DMS153 treated with DMSO at 0.1 percent for 48 hours (cell line): ENCODE measurements around the gene XPC.

ENCODE experiments used
- DNase-seq: peaks from one replicate; lab custom pipeline; 2025; ENCODE audit not compliant: unreplicated experiment; lab: John Stamatoyannopoulos, UW

Gene XPC

DNA sequence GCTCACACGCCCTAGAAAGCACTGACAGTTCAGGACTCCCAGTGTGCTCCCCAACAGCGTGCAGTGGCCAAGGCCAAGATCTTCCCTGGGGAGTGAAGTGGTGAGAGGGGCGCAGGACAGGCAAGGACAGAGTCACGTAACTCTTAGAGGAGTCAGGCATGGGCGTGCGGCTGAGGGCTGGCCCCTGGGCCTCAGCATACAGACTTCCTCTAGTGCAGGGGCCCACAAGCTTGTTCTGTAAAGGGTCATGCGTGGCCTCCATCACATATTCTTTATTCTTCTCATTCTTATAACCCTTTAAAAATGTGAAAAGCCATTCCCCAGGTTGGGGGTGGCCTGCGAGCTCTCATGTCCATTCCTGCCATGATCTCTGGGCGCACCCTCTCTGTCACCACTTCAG lies 28.3 kb downstream of the XPC start:
- no peak for DNase-seq

DNA sequence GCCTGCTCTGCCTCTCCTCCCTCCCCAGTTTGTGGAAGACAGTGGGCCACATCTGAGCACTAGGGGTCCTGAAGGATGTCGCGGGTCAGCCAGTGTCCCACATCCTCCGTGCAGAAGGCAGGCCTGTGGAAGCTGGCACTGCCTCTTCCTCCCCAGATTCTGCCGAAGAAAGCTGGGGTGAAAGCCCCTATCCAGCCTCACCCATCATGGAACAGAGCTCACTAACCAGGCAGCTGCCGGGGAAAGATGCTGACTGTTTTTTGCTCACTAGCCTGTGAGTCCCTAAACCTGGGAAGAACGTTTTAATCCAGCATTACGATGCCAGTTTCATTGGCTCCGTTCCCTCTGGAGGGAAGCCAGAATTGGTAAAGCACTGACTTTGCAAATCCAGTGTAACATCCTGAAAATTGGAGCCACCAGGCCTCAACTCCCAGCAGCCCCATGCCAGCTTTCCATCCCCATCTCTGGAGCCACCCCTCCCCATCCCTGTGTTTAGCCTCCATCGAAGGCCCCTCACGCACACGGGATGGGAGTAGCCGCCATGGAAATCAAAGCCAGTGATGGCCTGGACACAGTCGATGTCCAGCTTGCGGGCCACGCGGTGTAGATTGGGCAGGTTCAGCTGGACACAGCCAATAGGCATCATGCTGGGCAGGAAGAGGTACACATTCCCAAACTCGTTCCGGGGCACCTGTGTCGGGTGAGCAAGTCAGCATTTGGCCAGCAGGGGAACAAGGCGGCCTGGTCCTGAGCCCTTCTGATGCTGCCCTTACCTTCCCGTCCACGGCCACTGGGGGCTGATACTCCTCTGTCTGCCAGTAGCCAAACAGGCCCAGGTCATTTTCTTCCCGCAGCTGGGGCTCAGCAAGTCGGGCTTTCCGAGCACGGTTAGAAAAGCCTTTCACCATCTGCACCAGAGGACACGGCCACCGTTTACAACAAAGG lies 30.1 kb downstream of the XPC start:
- DNase-seq = no peak

DNA sequence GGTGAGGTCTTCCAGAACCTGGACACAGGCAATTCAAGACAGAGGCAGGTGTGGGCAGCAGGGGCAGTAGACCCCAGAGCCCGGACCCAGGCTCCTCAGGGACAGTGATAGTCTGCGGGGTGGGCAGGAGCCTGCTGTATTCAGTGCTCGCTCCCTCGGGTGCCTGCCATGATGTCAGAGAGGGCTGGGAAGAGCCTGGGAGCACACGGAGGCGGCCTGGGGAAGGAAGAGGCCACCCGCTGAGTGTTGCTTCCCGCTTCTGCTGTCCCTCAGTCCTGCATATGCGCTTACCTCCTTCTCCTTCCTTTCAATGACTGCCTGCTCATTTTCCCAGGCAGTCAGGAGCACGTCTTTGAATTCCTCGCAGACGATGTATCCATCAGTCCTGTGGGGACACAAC lies 30.8 kb downstream of the XPC start:
- no peak for DNase-seq

DNA sequence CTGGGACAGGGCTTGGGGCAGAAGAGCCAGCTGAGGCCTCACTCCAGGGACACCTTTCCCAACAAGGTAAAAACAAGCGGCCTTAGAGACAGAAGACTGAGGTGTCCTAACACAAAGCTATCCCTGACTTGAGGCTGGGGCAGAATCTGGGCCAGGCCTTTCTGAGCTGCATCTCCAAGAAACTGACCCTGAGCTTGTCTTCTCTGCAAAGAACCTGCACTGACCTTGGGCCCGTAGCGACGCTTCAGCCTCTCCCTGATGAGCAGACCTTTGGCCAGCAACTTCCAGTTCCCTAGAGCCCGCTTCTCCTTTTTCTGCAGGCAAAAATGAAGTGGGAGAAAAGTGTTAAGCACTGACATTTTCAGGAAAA lies 31.4 kb downstream of the XPC start:
- no peak for DNase-seq

DNA sequence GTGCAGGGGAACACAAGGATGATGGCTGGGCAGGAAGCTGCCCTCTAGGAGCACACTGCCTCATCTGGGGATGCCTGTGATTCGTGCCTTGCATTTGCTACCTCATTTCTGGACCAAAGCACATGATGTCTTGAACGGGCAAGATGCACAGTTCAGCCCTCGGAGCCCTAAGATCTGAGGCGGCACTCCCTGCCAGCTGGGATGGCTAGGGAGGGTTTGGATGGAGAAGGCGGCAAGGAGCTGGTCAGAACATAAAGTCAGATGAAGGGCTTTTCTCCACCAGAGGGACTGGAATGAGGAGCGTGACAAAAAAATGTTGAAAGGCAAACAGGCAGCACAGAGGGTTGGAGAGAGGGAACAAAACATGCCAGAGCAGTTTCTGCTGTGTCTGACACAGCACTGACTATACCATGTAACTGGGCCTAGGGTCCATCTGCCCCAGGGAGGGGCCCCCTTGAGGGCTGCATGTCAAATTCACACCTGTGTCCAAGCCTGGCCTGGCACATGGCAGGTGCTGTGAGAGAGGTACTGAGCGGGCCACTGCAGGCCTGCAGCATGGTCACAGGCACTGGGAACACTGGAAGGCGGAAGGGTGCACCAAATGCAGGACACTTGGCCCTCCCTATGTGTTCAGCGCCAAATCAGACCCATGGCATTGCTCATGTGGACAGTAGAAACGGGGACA lies 31.9 kb downstream of the XPC start:
- DNase-seq = no peak

DNA sequence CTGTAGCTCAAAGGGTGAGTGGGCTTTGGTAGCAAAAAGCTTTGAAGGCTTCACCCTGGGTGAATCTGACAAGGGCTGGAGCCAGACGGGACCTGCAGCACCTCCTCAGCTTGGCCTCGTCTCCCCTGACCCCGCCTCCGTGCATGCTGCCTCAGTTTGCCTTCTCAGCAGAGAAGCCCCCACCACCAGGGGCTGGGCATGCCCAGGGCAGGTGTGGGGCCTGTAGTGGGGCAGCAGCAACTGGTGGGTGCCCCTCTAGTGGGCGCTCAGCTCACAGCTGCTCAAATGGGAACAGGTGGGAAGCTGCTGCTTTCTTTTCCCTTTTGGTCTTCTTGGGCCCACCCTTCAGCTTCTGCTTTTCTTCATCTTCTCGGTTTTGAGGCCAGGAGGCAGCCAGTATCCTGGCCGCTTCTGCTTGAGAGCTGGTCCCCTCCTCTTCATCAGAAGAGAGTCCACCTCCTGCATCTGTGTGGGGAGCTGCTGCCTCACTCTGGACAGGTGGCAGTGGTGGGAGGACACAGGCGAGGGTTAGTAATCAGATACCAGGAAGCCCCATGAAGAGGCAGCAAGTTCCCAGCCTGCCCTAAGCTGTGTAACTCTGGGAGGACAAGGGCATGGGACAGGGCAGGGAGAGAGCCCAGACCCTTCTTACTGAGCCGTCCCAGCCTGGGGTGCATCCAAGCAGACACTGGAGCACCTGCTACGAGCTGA lies 32.6 kb downstream of the XPC start:
- DNase-seq = no peak

DNA sequence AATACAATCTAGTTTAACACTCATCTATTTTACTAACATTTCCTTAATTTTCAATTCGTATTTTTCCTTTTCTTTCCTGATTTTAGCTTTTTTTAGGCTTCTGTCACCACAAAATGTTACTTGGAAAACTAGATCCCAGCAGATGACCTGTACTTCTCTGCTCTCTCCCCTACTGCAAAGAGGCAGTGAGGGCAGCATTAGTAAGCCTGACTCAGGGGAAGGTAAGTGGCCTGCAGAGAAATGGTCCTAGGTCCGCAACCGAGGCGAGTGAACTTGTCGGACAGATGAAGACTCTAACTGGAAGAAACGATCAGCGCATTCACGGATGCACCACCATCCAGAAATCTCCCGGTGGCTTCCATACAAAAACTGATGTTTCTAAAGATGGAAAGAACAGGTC lies 33.2 kb downstream of the XPC start:
- no peak for DNase-seq

DNA sequence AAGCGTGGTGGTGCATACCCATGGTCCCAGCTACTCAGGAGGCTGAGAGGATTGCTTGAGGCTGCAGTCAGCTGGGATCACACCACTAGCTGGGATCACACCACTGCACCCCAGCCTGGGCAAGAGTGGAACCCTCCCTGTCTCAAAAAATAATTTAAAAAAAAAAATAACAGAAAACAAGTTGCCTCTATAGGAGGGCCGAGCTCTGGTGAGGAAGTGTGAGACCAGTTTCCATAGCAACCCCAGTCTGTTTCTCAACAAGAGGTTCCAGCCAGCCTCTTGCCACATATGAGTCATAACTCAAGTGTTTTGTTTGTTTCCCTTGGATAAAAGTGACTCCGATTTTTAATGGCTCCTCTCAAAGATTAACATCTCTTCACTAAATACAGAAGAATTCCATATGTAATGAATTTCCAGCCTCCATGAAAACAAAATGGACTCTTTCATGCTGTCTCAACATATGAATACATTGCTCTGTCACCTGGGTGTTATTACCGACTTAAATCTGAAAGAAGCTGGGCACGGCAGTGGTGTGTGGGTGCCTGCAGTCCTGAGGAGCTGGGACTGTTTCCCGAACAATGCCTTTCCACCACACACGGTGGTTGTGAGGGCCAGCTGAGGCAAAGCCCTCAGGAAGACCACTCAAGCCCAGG lies 33.9 kb downstream of the XPC start:
- DNase-seq = peak; percentile 74

DNA sequence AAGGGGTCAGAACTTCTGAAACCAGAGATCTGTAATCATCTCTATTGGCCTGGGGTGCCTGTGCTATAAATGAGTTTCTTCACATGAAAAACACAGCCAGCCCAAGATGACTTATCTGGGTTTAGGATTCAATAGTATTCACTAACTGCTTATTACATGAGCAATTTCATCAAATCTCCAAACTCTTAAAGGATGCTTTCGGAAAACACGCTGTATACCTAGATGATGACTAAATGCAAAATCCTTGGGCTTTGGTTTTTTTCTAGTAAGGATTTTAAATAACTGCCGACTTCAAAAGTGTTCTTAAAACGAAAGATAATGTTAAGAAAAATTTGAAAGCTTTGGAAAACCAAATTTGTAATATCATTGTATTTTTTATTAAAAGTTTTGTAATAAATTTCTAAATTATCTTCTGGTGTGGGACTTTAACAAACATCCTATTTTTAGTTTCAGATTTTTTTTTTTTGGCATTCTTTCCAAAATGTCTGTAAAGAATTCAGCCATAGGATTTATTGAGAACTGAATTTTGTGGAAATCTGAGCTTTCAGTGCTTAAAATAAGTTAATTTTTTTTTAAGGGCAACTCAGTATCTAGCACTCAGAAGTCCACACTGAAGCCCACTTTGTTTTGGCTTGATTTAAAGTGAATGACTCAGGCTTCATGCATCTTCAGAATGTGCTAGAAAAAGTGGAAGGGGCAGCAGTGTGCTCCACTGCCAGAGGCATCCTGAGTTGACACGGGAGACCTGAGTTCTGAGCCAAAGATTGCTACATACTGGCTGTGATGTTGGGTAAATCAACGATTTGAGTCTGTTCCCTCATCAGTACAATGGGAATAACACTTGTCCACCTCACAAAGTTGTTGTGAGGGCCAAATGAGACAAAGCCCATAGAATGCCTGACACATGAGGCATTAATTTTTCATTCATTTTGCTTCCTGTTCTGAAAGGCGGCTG lies 34.9 kb downstream of the XPC start:
- DNase-seq = no peak

DNA sequence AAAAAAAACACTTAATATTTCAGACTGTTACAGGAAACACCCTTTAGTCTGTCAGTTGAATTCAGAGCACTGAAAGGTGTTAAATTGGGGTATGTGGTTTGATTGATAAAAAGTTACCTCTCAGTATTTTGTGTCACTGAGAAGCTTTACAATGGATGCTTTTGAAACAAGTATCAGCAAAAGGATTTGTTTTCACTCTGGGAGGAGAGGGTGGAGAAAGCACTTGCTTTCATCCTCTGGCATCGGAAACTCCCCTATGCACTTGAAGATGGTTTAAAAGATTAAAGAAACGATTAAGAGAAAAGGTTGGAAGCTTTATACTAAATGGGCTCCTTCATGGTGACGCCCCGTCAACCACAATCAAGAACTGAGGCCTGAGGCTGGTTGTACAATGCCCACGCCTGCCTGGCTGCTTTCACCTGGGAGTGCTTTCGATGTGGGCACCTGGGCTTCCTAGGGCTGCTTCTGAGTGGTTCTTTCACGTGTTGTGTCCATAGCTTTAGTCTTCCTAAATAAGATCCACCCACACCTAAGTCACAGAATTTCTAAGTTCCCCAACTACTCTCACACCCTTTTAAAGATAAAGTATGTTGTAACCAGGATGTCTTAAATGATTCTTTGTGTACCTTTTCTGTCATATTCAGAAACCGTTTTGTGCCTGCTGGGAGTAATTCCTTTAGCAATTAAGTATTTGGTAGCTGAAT lies 35.7 kb downstream of the XPC start:
- no peak for DNase-seq

DNA sequence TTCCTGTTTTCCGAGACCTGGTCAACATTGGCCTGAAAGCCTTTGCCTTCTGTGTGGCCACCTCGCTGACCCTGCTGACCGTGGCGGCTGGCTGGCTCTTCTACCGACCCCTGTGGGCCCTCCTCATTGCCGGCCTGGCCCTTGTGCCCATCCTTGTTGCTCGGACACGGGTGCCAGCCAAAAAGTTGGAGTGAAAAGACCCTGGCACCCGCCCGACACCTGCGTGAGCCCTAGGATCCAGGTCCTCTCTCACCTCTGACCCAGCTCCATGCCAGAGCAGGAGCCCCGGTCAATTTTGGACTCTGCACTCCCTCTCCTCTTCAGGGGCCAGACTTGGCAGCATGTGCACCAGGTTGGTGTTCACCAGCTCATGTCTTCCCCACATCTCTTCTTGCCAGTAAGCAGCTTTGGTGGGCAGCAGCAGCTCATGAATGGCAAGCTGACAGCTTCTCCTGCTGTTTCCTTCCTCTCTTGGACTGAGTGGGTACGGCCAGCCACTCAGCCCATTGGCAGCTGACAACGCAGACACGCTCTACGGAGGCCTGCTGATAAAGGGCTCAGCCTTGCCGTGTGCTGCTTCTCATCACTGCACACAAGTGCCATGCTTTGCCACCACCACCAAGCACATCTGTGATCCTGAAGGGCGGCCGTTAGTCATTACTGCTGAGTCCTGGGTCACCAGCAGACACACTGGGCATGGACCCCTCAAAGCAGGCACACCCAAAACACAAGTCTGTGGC lies 36.6 kb downstream of the XPC start:
- DNase-seq = no peak

DNA sequence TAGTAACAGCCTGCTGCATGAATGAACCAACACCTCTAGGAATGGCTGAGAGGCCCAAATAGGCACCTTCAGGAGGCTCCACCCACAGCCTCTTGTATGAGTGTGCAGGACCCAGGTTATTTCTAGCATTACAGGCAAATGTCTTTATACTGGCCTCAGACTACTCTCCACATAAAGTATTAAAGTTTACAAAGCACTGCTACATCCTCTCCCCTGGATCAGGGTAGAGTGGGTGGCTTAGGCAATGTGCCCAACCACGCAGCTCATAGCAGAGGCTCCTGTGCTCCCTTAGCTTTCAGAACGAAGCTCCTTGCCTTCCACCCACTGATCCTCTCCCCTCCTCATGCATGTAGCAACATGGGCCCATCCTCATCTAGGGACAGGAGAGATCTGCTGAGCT lies 37.3 kb downstream of the XPC start:
- DNase-seq = no peak

DNA sequence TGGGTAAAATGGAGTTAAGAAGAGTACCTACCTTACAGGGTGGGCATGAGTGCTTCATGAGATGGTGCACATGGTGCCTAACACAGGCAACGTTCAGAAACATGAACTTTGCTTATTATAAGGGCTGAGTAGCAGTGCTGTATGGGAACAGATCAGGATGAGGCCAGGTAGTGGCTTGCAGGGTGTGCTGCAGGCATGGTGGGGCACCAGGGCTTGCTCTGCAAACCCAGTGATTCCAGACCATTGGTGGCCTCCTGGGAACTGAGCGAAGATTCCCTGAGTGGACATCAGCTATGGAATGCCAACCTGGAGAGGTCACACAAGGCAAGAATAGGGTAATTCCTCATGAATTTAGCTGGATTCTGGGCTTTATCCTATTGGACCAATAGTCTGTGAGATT lies 37.7 kb downstream of the XPC start:
- no peak for DNase-seq

DNA sequence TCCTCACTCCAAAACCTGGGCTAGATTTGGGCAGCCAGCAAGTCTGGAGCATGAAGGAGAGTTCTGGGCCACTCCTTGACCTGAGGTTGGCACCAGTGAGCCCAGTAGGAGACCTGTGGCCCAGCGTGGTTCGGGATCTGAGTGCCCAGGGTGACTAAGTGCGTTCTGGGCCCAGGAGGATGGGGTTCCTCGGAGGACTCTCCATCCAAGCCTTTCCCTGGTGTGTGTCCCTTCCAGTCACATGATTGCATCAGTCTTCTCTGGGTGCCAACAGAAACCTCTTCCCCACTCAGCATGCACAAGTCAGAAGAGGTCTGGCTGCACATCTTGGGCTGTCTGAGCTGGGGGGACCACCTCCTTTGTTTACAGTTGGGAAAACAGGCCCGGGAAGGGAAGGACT lies 38.6 kb downstream of the XPC start:
- DNase-seq = no peak

DNA sequence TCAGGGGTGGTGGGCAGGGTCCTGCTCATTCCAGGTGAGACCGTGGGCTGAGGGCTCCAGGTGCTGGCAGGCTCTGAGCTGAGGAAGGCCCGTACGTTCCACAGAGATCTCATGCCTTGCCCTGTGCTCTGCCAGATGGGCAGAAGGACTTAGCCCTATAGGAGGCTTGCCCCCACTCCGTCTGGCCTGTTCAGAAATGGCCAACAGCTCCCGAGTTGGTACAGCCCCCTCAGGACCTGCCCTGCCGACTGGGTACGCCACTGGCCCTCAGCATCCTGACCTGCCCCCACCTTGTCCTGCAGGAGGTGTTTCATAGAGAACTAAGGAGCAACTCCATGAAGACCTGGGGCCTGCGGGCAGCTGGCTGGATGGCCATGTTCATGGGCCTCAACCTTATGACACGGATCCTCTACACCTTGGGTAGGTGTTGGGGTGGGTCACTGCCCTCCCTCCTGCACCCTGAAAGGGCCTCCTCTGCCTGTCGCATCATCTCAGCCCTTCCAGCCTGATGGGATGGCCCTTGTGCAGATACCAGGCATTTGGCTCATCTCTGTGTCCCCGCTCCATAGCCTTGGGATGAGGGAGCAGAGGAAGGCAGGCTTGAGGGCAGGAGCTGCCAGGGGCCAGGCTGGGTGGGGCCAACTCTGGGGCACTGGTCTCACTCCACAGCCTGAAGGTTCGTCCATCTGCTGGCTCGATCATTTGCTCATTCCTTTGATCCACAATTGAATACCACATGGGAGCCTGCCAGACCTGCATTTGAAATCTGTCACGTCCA lies 39.3 kb downstream of the XPC start:
- DNase-seq = no peak

DNA sequence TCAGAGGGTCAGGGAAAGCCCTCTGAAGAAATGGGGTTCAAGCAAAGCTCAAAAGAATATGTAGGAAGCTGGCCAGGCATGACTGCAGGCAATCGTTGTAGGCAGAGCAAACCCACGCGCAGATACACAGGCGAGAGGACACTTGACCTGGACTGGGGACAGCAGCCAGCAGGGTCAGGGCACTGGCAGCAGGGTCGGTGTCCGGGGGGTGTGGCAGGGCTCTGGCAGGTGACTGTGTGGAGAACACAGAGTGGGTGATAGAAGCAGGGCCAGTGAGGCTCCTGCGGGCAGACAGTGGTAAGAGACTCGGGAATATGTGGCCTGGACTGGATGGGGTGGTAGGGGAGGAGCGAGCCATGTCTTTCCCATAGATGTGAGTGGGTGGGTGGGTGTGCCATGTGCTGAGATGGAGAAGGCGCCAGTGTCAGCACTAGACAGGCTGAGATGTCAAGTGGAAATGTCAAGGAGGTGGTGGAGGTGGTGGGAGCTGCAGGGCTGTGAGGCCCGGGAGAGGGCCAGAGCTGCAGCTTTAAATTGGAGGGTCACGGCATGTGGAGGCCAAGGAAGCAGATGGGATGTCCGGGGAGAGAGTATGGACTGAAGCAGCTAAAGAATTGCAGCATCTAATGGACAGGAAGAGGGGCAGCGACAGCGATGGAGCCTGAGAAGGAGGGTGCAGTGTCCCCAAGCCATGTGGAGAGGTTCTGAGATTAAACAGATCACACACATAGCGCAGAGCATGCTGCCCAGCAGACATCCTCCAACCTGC lies 40.1 kb downstream of the XPC start:
- no peak for DNase-seq

DNA sequence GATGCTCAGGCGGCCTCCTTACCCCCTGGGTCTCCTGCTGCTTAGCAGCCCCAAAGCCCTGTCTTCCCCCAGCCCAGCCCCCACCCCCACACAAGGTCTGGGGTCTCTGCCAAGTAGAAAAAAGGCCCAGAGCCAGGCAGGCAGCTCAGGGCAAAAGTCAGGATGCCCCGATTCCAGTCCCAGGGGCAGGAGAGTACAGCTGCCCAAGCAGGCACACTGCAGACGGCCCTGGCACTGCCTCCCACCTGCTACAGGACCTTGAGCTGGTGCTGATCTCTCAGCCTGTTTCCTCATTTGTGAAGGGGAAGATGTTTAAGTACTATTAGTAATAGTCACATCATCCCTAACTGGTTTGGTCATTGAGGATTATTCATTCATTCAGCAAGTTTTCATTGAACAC lies 41.0 kb downstream of the XPC start:
- DNase-seq = no peak
